HG02943 (cell line): ENCODE data around the gene RCOR3.
A peak's percentile ranks its signal among the peaks of the same experiment; 100 is the strongest.
"Not testable (repeated sequence)": the region's sequence is repeated elsewhere in the genome, so short reads cannot be mapped to it uniquely, and the experiment has no call there.

Experiments used
- ATAC-seq: cut with Tn5 transposase; IDR thresholded peaks from one replicate; pipeline ENCODE4 v1.9.1; 2021; ENCODE audit warnings: mild to moderate bottlenecking, low read depth, moderate library complexity; ENCODE audit not compliant: unreplicated experiment

Gene RCOR3

DNA sequence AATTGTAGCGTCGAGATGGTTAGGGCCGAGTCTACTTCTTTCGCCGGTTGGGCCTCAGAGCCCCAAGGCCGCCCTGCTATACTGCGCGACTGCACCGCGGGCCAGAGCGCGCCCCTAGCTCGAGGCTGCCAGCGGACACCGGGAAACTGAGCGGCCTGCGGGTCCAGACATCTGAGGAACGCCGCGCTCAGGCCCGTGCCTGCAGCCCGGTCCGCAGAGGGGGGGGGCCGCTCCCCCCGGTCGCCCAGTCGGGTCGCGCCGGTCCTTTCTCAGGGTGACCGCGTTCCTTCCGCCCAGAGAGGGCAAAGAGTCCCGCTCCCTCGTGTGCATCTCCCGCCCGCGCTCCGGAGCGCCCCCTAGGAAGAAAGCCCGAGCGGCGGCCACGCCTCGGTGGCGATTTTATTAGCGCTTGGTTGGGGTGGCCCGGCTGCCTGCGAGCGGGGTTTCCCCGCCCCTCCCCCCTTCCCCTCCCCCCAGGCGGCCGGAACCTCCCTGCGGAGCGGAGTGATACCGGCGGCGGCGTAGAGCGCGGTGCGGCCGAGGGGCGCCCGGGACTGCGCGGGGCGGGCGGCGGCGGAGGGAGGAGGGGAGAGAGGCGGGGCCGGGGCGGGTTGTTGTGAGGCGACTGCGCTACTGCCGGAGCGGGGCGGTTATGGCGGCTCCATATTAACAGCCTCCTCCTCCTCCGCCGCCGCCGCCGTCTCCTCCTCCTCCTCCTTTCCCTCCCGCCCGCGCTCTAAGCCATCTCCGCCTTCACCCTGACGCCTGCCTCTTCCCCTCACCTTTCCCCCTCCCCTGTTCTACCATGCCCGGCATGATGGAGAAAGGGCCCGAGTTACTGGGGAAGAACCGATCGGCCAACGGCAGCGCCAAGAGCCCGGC is at the start of gene RCOR3:
TSS of gene RCOR3 (plus strand) at position 611 of the 882 bp plus-strand sequence. CDS start at position 806, 195 bp downstream.
- peak; percentile 56 for ATAC-seq

DNA sequence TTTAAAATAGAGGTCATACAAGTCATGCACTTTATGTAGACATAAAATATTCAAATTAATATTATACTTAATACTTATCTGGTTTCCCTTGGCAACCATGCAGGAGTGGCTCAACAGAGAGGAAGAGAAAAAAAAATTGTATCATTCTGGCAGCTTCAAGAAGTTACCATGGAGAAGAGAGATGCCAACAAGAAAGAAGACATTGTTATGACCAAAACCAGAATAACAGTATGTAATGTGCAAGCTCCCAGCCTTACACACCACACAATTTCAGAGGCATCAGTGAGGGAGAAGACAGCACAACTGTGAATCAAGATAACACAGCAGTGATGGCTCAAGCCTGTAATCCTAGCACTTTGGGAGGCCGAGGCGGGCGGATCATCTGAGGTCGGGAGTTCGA is 49.1 kb upstream of the RCOR3 start:
- ATAC-seq = no peak

DNA sequence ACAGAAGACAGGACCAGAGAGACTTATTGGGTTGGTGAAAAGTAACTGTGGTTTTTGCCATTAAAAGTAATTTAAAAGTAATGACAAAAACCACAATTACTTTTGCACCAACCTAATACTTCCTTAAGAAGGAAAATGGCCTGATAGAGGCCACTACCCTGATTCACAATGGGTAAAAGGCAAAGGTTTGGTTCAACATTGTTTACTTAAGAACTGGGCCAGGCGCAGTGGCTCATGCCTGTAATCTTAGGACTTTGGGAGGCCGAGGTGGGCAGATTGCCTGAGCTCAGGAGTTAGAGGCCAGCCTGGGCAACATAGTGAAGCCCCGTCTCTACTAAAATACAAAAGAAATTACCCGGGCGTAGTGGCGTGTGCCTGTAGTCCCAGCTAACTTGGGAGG is 48.2 kb upstream of the RCOR3 start:
- ATAC-seq = no peak

DNA sequence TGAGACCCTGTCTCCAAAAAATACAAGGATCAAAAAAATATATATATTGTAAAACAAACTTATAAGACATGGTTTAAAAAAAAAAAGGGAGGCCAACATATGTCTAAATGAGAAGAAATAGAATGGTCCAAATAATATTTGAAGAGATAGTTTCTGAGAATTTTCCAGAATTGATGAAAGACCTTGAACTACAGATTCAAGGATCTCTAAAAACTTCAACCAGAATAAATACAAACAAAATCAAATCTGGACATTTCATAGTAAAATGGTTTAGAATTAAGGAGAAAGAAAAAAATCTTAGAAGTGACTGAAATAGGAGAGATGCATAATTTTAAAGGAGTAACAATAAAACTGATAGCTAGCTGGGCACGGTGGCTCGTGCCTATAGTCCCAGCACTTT is 45.5 kb upstream of the RCOR3 start:
- no peak for ATAC-seq

DNA sequence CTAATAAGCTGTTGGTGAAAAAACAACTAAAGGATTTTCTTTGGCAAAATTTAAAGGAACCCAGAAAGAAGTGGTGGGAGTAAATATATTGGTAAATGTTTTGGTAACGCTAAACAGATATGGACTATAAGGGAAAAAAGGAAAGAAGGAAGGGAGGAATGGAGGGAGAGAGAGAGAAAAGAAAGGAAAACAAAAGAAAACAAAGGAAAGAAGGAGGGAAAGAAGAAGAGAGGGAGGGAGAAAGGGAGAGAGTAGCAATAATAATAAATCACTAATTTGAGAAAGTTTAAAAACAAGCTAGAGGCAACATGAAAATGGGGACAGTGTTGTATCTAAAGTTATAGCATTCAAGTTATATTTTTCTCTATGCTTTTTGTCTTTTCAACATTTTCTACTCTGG is 43.6 kb upstream of the RCOR3 start:
- ATAC-seq = no peak

DNA sequence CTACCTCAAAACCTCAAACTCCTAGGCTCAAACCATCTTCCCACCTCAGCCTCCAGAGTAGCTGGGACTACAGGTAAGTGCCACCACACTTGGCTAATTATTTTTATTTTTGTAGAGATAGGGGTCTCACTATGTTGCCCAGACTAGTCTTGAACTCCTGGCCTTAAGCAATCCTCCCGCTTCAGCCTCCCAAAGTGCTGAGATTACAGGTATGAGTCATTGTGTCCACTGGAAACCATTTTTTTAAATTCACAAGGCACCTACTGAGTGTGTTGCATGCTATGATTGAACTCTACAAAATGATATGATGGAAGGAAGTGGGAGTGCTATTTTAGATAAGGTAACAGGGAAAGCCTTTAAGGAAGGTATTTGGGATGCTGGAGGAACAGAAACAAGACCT is 41.8 kb upstream of the RCOR3 start:
- ATAC-seq = no peak

DNA sequence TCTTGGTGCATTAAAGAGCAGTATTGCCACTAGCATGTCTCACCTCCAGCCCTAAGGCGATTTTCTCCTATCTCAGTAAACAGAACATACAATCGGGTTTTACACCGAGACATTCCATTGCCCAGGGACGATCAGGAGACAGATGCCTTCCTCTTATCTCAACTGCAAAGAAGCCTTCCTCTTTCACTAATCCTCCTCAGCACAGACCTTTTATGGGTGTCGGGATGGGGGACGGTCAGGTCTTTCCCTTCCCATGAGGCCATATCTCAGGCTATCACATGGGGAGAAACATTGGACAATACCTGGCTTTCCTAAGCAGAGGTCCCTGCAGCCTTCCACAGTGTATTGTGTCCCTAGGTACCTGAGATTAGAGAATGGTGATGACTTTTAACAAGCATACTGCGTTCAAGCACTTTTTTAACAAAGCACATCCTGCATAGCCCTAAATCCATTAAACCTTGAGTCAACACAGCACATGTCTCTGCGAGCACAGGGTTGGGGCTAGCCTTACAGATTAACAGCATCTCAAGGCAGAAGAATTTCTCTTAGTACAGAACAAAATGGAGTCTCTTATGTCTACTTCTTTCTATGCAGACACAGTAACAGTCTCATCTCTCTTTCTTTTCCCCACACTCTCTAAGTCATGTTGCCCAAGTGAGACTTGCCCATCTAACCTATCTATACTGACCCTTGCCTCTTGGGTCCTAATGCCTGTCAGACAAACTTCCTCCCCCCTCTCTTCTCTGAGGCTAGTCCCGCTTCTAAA is 36.5 kb upstream of the RCOR3 start:
- ATAC-seq = not testable (repeated sequence)

DNA sequence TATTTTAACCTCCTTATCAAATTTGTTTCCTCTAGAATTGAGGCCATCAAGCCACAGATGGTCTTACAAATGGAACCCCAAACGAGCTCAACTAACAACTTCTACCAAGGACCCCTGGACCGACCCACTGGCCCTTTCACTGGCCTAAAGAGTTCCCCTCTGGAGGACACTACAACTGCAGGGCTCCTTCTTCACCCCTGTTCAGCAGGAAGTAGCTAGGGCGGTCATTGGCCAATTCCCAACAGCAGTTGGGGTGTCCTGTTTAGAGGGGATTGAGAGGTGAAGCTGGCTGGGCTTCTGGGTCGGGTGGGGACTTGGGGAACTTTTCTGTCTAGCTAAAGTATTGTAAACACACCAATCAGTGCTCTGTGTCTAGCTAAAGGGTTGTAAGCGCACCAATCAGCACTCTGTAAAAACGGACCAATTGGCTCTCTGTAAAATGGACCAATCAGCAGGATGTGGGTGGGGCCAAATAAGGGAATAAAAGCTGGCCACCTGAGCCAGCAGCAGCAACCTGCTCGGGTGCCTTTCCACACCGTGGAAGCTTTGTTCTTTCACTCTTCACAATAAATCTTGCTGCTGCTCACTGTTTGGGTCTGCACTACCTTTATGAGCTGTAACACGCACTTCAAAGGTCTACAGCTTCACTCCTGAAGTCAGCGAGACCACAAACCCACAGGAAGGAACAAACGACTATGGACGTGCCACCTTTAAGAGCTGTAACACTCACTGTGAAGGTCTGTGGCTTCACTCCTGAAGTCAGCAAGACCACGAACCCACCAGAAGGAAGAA is 30.4 kb upstream of the RCOR3 start:
- not testable (repeated sequence) for ATAC-seq

DNA sequence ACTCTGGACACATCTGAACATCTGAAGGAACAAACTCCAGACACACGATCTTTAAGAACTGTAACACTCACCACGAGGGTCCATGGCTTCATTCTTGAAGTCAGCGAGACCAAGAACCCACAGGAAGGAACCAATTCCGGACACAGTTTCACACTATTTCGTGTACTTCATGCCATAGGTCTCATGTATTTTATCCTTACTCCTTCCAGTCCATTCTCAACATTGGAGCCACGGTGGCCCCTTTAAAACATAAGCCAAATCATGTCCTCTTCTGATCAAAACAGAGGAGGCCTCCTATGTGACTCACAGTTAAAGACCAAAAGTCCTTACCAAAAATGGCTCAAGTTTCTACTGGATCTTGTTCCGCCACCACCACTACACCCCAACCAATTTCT is 29.8 kb upstream of the RCOR3 start:
- ATAC-seq = no peak

DNA sequence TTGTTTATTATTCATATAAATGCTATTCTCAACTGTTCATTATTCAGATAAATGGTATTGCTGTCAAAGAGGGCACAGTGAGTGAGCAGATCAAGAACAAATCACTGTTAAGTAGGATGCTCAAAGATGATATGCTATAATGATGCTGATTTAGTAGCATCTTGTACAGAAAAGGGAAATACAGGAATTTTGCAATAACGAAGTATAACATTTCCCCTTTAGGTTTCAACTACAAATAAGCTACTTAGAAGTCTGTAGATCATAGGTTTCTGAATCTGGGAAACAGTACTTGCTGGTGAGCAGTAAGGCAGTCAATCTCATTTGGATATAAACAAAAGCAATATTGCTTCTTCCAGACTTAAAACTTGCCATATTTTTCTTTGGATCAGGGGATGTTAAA is 27.3 kb upstream of the RCOR3 start:
- ATAC-seq = no peak

DNA sequence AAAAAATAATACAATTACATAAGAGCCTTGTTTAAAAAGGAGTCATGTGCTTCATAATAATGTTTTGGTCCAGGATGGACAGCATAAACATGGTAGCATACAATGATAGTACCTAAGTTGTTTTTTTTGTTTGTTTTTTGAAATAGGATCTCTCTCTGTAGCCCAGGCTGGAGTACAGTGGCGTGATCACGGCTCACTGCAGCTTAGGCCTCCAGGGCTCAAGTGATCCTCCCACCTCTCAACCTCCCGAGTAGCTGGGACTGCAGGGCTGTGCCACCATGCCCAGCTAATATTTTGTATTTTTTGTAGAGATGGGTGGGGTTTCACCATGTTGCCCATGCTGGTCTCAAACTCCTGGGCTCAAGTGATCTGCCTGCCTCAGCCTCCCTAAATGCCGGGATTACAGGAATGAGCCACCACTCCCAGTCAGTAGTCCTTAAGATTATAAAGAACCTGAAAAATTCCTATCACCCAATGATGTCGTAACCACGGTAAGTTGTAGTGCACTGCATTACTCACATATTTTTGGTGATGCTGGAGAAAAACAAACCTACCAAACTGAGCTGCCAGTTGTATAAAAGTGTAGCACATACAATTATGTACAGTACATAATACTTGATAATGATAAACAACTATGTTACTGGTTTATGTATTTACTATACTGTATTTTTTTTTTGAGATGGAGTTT is 22.4 kb upstream of the RCOR3 start:
- ATAC-seq = no peak

DNA sequence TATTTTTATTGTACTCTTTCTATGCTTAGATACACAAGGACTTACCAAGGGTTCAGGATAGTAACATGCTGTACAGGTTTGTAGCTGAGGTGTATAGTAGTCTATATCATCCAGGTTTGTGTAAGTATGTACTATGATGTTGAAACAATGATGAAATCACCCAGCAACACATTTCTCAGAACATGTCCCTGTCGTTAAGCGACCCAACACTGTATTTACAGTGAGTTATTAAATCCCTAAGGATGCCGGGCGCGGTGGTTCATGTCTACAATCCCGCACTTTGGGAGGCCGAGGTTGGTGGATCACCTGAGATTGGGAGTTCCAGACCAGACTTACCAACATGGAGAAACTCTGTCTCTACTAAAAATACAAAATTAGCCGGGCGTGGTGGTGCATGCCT is 21.6 kb upstream of the RCOR3 start:
- ATAC-seq = no peak

DNA sequence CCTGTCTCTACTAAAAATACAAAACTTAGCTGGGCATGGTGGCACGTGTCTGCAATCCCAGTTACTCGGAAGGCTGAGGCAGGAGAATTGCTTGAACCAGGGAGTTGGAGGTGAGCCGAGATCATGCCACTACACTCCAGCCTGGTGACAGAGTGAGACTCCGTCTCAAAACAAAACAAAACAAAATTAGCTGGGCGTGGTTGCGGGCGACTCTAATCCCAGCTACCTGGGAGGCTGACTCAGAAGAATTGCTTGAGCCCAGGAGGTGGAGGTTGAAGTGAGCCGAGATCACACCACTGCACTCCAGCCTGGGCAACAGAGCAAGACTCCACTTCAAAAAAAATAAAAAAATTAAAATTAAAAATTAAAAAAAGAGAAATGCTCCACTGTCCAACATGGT is 18.6 kb upstream of the RCOR3 start:
- ATAC-seq = not testable (repeated sequence)

DNA sequence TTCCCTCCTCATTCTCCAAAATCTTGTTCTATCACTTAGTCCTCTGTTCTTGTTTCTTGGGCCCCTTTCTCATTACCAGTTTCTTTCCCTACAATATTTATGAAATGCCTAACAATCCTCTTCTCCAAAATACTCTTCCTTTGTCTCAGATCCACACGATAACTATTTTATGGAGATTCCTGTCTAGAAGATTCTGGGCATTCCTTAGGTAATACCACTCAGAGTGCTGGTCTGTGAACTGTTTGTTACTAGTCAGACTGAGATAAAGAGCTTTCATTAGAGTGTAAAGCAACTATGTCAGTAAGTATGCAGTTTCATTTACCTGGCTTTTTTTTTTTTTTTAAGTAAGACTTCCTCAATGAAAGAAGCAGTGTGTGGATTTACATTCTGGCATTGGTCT is 18.1 kb upstream of the RCOR3 start:
- ATAC-seq = no peak

DNA sequence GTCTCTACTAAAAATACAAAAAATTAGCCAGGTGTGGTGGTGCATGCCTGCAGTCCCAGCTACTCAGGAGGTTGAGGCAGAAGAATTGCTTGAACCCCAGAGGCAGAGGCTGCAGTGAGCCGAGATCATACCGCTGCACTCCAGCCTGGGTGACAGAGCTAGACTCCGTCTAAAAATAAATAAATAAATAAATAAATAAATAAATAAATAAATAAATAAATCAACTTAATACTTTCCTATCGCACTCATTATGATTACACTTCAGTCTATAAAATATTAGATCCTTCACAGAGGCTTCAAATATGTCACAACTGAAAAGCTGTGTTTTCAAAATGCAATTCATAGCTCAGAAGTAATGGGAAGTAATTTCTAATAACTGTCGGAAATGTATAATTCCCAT is 15.5 kb upstream of the RCOR3 start:
- ATAC-seq = not testable (repeated sequence)

DNA sequence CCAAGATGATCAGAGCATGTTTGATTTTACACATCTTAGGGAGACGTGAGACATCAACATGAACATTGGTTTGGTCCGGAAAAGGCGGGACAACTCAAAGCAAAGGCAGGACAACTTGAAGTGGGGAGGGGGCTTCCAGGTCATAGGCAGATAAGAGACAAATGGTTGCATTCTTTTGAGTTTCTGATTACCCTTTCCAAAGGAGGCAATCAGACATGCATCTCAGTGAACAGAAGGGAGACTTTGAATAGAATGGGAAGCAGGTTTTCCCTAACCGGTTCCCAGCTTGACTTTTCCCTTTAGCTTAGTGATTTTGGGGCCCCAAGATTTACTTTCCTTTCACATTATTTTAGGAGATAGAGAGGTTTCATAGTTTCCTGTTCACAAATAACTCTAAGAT is 12.6 kb upstream of the RCOR3 start:
- ATAC-seq = not testable (repeated sequence)

DNA sequence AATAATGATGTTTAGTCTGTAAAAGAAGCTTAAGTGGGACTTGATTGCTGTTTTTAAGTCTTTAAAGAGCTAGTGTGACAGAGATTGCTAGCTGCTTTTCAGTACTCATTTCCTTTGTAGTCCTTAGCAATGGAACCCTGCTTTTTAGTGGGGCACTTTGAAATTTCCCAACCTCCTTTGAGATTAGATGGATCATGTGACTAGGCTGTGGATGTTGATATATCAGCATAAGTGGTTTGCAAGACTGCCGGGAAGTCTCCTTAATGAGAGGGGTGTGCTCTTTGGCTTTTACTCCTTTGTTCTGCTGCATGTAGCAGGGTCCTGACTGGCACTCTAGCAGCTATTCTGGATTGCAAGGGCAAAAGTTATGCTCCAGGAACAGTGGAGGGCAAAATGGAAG is 11.2 kb upstream of the RCOR3 start:
- ATAC-seq = no peak

DNA sequence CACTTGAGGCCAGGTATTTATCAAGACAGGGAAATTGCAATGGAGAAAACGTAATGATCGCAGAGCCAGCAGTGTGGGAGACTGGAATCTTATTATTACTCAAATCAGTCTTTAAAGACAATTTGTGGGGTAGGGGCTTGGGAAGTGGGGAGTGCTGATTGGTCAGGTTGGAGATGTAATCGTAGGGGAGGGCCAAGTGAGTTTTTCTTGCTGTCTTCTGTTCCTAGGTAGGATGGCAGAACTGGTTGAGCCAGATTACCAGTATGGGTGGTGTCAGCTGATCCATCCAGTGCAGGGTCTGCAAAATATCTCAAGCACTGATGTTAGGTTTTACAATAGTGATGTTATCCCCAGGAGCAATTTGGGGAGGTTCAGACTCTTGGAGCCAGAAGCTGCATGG is 9.6 kb upstream of the RCOR3 start:
- not testable (repeated sequence) for ATAC-seq

DNA sequence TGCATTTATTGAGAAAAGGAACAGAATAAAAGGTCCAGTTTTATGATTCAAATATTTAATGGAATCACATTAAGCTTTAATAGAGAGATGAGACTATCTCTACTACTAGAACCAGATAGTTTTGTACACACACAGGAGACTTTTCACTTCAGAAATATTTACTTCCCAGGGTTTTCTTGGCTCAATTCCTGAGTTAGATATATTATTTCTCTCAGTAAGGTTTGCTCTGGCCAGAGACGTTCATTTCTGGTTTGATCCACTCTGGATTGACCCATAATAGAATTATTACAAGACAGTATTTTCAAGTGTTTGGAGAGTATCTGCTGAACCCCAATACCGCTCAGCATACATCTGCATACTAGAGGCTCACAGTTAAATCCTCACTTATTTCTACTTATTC is 1.3 kb upstream of the RCOR3 start:
- ATAC-seq = no peak

DNA sequence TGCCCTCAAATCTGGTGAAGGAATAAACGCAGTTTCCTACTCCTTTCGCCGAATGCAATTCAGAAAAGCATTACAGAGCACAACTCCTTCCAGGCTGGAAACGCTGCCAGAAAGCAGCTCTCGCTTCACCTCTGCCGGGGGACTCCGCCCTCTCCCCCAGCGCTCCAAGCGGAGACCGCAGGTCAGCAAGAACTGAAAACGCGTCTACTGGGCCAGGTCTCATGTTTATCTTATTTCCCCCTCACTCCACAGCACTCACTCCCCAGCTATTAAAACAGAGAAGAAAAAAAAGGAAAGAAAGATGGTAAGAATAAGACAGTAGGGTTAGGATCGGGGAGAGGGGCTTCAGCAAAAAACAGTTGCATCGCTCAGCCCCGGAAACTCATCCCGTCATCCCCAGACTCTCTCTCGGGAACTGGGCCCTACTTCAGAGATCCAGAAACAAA is 833 bp upstream of the RCOR3 start:
- ATAC-seq = peak; percentile 34
